NT2/D1 (cell line): Measurements from ENCODE around the gene SCYGR3.

Experiments
- YY1 ChIP-seq: IDR thresholded peaks from 2 replicates; pipeline ENCODE4 v1.6.1; 2011; ENCODE audit not compliant: insufficient read length, insufficient read depth
- ZNF274 ChIP-seq: IDR thresholded peaks from 2 replicates; pipeline ENCODE4 v1.6.1; 2011; ENCODE audit warnings: mild to moderate bottlenecking, low read depth, low read length

DNA sequence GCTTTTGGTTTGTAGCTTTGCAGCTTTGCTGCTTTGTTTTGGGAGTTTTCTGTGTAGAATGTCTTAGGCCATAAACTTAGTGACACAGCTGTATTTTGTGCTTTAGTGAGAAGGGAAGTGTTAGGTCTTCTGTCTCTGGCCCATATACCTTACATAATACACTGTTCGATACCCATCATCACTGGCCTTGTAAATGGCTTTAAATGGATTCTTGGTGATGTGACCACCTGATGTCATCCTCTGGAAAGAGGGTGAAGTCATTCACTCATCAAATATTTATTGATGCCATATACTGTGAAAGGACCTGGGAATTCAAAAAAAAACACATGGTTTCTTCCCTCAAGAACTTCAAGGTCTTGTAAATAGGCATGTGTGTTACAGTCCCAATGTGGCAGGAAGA lies 34.8 kb downstream of the SCYGR3 start:
- no peak for TF ChIP-seq ZNF274
- no peak for TF ChIP-seq YY1
